ENCODE measurements around the gene FBLN2. TPM values are rescaled to one million over a fixed set of nuclear protein-coding genes. Genes with fewer than 3 reads are reported as not detected.

The FBLN2 gene
- total RNA-seq, 1 donor from 2014 or later = 94.3 TPM

- no peaks in the 10 kb centered on the region for H3K36me3 ChIP-seq
- no peaks in the 10 kb centered on the region for H3K27me3 ChIP-seq
- TF ChIP-seq, protein P1, sequence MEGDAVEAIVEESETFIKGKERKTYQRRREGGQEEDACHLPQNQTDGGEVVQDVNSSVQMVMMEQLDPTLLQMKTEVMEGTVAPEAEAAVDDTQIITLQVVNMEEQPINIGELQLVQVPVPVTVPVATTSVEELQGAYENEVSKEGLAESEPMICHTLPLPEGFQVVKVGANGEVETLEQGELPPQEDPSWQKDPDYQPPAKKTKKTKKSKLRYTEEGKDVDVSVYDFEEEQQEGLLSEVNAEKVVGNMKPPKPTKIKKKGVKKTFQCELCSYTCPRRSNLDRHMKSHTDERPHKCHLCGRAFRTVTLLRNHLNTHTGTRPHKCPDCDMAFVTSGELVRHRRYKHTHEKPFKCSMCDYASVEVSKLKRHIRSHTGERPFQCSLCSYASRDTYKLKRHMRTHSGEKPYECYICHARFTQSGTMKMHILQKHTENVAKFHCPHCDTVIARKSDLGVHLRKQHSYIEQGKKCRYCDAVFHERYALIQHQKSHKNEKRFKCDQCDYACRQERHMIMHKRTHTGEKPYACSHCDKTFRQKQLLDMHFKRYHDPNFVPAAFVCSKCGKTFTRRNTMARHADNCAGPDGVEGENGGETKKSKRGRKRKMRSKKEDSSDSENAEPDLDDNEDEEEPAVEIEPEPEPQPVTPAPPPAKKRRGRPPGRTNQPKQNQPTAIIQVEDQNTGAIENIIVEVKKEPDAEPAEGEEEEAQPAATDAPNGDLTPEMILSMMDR (IDR thresholded peaks at IDR 0.05) = no peak
- TF ChIP-seq POLR2AphosphoS5 (IDR thresholded peaks at IDR 0.05; ENCODE audit: insufficient read depth in 1 of 2, low read depth in 1 of 2) (no peak), POLR2A (IDR thresholded peaks at IDR 0.05) (no peak)
- H3K27ac ChIP-seq = no peak overlapping the region
- DNase-seq (ENCODE audit: extremely low spot score in 2 of 2) = no peak
- intact Hi-C loops (cut with DNase I) = no loop called here
- no peak overlapping the region for H3K4me3 ChIP-seq
- H3K9me3 ChIP-seq = no peaks in the 10 kb centered on the region
- H3K4me1 ChIP-seq = no peaks in the 10 kb centered on the region
Measured at GRCh38 chr3:13637953-13638352, 89.0 kb downstream of the FBLN2 start.

DNA sequence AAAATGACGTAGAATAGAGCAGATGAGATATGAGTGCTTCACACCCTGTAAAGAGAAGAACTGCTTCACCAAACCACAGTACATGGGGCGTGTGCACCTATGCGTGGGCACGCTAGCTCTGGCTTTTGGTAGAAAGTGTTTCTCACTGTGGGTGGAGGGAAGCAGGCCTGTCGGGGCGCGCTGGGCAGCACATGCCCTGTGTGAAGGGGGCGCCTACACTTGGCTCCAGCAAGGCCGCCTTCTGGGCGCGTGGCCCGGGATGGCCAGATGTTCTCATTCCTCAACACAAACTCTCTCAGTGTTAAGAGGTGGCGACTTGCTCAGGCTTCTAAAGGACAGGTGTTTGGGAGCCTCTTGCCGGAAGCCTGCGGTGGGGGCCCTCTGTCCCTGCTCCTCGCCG, 90.0 kb downstream of the FBLN2 start:
- Histone ChIP-seq H3K9me3 (no peaks in the 10 kb centered on the region), H3K36me3 (no peaks in the 10 kb centered on the region), H3K4me3 (no peak overlapping the region), H3K4me1 (no peaks in the 10 kb centered on the region), H3K27ac (no peak overlapping the region), H3K27me3 (no peaks in the 10 kb centered on the region)
- no peak for DNase-seq (ENCODE audit: extremely low spot score in 2 of 2)
- intact Hi-C loops (cut with DNase I) = no loop called here
- TF ChIP-seq, protein P1 (IDR thresholded peaks at IDR 0.05) = no peak
- TF ChIP-seq POLR2AphosphoS5 (IDR thresholded peaks at IDR 0.05; ENCODE audit: insufficient read depth in 1 of 2, low read depth in 1 of 2) (peak in 1 of 2 donors; percentile 21), POLR2A (IDR thresholded peaks at IDR 0.05) (no peak)

DNA sequence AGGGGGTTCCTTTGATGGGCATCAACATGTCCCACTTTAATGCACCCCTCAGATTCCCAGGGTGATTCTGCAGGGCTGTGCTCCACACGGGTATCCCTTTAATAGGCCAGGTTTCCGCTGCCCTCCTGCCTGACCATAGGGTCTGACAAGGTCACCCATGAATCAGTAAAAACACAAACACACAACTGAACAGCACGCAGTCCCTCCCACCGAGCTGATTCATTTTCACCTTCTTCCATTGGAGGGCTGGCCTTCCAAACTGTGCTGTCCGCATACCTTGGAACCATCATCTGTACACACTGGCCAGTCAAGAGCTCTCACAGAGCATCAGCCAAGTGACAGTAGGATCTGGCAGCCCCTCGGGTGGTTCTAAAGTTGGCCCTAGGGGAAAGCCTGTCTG, 93.7 kb downstream of the FBLN2 start:
- Histone ChIP-seq H3K36me3 (no peaks in the 10 kb centered on the region), H3K27me3 (no peaks in the 10 kb centered on the region), H3K27ac (no peak overlapping the region), H3K9me3 (no peaks in the 10 kb centered on the region), H3K4me1 (peaks cover 7% of the 10 kb centered on the region), H3K4me3 (no peak overlapping the region)
- TF ChIP-seq POLR2A (IDR thresholded peaks at IDR 0.05) (no peak), POLR2AphosphoS5 (IDR thresholded peaks at IDR 0.05; ENCODE audit: insufficient read depth in 1 of 2, low read depth in 1 of 2) (no peak)
- TF ChIP-seq, protein P1 (IDR thresholded peaks at IDR 0.05) = no peak
- intact Hi-C loops (cut with DNase I) = no loop called here
- DNase-seq (ENCODE audit: extremely low spot score in 2 of 2) = no peak

GRCh38 chr3:13644341-13645117, 95.6 kb downstream of the FBLN2 start:
- Histone ChIP-seq H3K9me3 (no peaks in the 10 kb centered on the region), H3K36me3 (no peaks in the 10 kb centered on the region), H3K4me3 (no peak overlapping the region), H3K27ac (no peak overlapping the region), H3K4me1 (peaks cover 17% of the 10 kb centered on the region), H3K27me3 (no peaks in the 10 kb centered on the region)
- TF ChIP-seq POLR2A (IDR thresholded peaks at IDR 0.05) = no peak
- TF ChIP-seq POLR2AphosphoS5 (IDR thresholded peaks at IDR 0.05; ENCODE audit: insufficient read depth in 1 of 2, low read depth in 1 of 2) = no peak
- TF ChIP-seq, protein P1 (IDR thresholded peaks at IDR 0.05) = no peak
- DNase-seq (ENCODE audit: extremely low spot score in 2 of 2) = no peak
- intact Hi-C loops (cut with DNase I) = loop anchor here (5.0 kb wide), 1 partner anchor 562 kb away; no protein-coding TSS in a partner anchor

Data from vagina (tissue), 2 donors.